Activated T-cell treated with anti-CD3 and anti-CD28 coated beads, Interleukin-2, amount 50 U/mL, for 24 hours (primary cell): ENCODE results near the gene PACSIN2.

ENCODE experiments used
- DNase-seq: peaks from one replicate; pipeline ENCODE4 v3.0.0-alpha.2; 2020
- H3K27ac Mint-ChIP-seq: 2 replicates; pipeline ENCODE4 v1.8.0; 2020; ENCODE audit warnings: mild to moderate bottlenecking, mixed read lengths
- H3K27me3 Mint-ChIP-seq: 2 replicates; pipeline ENCODE4 v1.8.0; 2020; ENCODE audit warnings: mixed read lengths
- H3K36me3 Mint-ChIP-seq: 2 replicates; pipeline ENCODE4 v1.8.0; 2020; ENCODE audit warnings: low read depth, mixed read lengths
- H3K4me1 Mint-ChIP-seq: 2 replicates; pipeline ENCODE4 v1.8.0; 2020; ENCODE audit warnings: low read depth, mixed read lengths
- H3K4me3 Mint-ChIP-seq: 2 replicates; pipeline ENCODE4 v1.8.0; 2020; ENCODE audit warnings: mild to moderate bottlenecking, moderate library complexity, mixed read lengths
- H3K9me3 Mint-ChIP-seq: 2 replicates; pipeline ENCODE4 v1.8.0; 2020; ENCODE audit warnings: mixed read lengths

Gene PACSIN2

DNA sequence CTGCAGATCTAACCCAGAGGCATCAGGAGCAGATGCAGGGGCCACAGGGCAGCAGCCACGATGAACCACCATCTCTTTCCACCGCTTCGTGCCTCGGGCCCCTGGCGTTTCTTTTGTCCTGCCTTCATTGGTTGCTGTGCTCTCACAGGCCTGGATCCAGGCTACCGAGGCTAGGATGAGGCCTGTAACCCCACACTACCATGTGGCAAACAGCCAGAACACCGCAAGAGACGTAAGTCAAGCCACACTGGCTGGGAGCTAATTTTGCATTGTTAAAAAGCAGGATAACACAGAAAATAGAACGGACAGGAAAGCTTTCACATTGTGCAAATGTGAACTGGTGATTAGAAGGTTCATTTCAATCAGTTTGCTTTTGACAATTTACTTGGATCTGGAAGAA is 142.1 kb downstream of the PACSIN2 start:
- peaks cover 65% of the 10 kb centered on the region for H3K36me3 Mint-ChIP-seq
- no peak overlapping the region for H3K4me3 Mint-ChIP-seq
- DNase-seq, result no peak
- no peaks in the 10 kb centered on the region for H3K9me3 Mint-ChIP-seq
- peak overlapping the region; percentile 62 for H3K27ac Mint-ChIP-seq
- H3K4me1 Mint-ChIP-seq, result no peaks in the 10 kb centered on the region
- H3K27me3 Mint-ChIP-seq, result no peaks in the 10 kb centered on the region

DNA sequence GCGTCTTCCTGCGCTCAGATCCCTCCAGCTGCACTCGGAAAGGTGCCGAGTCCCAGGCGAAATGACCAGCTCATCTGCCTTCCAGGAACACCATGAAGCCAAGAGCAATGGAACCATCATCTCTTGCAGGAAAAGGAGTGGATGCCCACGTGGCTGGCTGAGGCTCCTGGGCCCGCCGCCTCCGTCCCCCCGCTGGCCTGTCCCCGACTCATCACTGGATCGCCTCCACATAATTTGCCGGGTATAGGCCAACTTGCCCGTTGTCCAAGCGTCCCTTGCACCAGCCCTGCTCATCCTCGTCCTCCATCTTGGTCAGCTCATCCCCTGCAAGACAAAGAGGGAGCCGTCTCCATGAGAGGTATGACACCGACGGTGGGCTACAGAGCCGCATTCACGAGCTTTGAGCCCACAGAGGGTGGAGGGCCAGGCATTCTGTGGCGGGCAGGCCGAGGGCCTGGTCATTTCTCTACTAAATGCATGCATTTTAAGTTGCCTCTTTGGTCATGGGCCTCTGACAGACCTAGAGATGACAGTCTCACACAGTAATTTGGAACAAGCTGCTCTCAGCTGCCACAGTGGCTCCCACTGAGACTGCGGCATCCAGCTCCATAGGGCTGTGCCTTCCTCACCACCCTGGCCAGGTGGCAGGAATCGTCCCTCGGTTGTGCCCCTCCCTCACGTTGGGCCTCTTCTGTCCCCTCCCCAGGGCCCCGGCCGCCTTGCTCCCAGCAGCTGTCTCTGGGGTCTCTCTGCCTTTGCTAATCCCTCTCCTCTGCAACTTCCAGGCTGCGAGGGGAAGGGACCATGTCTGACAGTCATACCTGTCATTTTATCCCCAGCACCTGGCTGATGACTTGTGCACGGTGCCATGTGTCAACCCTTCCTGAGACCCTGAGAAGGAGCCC is 143.6 kb downstream of the PACSIN2 start:
- H3K27ac Mint-ChIP-seq, result no peak overlapping the region

DNA sequence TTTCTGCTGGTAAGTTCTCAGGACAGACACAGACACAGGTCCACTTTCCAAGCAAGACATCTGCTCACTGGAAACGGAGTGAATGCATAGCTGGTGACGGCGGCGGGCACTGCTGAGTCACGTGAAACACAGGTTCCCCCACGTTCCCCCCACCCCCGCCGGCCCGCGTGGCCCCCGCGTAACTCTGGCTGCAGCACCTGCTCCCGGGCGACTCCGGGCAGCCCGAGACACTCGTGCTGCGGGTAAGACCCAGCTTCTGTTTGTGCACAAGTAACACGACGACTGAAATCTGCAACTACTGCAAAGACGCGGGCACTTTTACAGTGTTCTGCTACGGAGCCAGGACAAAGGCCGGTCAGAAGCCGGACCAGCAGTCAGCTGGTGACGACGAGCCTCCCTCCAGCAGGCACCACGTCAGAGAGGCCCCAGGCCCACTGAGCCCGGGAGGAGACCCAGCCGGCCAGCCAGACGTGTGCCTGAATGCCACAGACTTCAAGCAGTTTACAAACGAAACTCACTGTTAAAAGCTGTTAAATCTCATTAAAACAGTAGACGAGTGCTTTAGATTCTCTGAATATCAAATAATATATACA is 145.0 kb downstream of the PACSIN2 start:
- H3K36me3 Mint-ChIP-seq, result peaks cover 46% of the 10 kb centered on the region
- no peak for DNase-seq
- no peaks in the 10 kb centered on the region for H3K27me3 Mint-ChIP-seq
- H3K4me3 Mint-ChIP-seq, result no peak overlapping the region
- H3K4me1 Mint-ChIP-seq, result peaks cover 3% of the 10 kb centered on the region
- H3K27ac Mint-ChIP-seq, result no peak overlapping the region
- no peaks in the 10 kb centered on the region for H3K9me3 Mint-ChIP-seq

More for the DNA sequence above, 143.6 kb downstream of the PACSIN2 start:
- no peak for DNase-seq
- Mint-ChIP-seq H3K4me1 (peaks cover 1% of the 10 kb centered on the region), H3K4me3 (no peak overlapping the region), H3K9me3 (no peaks in the 10 kb centered on the region), H3K36me3 (peaks cover 52% of the 10 kb centered on the region), H3K27me3 (no peaks in the 10 kb centered on the region)

DNA sequence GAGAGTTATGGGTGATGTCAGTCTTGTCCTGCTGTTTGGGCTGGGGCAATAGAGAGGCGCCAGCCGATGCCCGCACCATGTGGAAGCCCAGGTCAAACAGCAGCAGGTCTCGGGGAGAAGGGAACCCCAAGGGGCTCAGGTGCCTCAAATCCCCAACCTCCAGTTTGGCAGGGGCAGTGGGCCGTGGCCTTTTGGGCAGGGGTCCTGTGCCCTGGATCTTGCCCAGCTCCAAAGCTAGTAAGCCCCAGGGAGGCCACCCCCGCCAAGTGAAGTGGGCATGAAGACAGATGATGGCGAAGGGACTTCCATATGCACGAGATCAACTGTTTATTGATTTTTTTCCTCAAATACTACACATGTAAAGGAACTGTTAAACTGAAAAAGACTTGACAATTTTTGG is 145.5 kb downstream of the PACSIN2 start:
- Mint-ChIP-seq H3K9me3 (no peaks in the 10 kb centered on the region), H3K27me3 (no peaks in the 10 kb centered on the region), H3K4me1 (peaks cover 6% of the 10 kb centered on the region), H3K36me3 (peaks cover 49% of the 10 kb centered on the region), H3K27ac (no peak overlapping the region), H3K4me3 (no peak overlapping the region)
- DNase-seq, result no peak

DNA sequence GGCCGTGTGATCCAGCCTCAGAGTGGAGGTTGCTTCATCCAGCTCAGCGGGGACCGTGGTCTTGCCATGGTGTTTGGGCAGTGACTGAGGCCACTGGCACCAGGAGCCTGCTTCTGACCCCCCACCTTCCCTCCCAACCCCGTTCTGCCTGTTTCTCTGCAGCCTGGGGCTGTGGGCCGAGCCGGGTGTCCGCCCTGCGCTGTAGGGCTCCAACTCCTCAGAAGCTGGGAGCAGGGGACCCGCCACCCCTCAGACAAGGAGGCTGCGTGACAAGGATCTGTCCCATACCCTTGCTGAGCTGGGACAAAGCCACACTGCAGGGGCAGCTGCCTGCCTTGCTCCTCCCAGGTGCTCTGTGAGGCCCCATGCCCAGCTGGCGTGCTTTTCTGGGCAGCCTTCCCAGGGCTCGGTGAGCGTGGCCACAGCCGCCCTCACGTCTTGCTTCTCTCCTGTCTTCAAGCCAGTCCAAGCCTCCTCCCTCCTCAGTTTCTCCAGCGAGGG is 146.1 kb downstream of the PACSIN2 start:
- no peaks in the 10 kb centered on the region for H3K27me3 Mint-ChIP-seq
- H3K4me3 Mint-ChIP-seq, result no peak overlapping the region
- H3K4me1 Mint-ChIP-seq, result peaks cover 11% of the 10 kb centered on the region
- H3K36me3 Mint-ChIP-seq, result peaks cover 47% of the 10 kb centered on the region
- H3K27ac Mint-ChIP-seq, result no peak overlapping the region
- no peak for DNase-seq
- no peaks in the 10 kb centered on the region for H3K9me3 Mint-ChIP-seq

DNA sequence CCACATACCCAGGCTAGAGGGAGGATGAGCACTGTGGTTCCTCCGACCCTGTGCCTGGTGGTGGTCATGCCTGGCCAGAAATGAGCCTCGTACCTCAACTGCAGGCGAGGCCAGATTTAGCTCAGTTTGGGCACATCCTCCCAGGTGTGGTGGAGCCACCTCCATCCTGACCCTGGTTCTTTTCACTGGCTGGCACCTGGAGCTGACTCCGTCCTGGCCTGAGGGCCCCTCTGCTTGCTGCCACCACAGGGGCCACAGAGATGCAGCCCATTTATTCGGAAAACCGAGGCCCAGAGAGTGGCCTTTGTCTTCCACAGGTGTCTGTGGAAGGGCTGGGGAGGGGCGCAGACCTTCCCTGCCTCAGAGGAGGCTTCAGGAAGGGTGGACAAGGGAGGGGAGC is 148.8 kb downstream of the PACSIN2 start:
- DNase-seq, result no peak
- H3K27ac Mint-ChIP-seq, result no peak overlapping the region
- H3K9me3 Mint-ChIP-seq, result peaks cover 6% of the 10 kb centered on the region
- no peak overlapping the region for H3K4me3 Mint-ChIP-seq
- H3K4me1 Mint-ChIP-seq, result peaks cover 26% of the 10 kb centered on the region
- peaks cover 36% of the 10 kb centered on the region for H3K36me3 Mint-ChIP-seq
- no peaks in the 10 kb centered on the region for H3K27me3 Mint-ChIP-seq

DNA sequence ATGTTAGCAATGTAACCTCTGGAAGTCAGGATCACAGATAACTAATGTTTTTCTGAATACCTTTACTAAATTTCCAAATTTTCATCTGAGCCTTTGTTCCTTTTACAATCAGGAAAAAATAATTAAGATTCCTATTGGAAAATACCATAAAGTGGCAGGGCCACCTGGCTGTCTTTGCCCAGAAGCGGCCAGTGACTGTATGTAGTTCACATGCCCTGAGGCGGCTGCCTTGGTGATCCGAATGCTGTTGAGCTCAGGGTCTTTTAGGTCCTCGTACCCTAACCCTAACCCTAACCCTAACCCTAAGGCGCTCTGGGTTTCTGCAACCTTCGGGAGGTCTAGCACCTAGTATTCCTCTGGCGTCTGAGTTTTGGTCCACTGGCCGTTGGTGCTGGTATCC is 149.4 kb downstream of the PACSIN2 start:
- no peaks in the 10 kb centered on the region for H3K27me3 Mint-ChIP-seq
- no peak overlapping the region for H3K27ac Mint-ChIP-seq
- H3K9me3 Mint-ChIP-seq, result peaks cover 6% of the 10 kb centered on the region
- H3K4me1 Mint-ChIP-seq, result peaks cover 28% of the 10 kb centered on the region
- H3K4me3 Mint-ChIP-seq, result no peak overlapping the region
- H3K36me3 Mint-ChIP-seq, result peaks cover 31% of the 10 kb centered on the region
- no peak for DNase-seq

DNA sequence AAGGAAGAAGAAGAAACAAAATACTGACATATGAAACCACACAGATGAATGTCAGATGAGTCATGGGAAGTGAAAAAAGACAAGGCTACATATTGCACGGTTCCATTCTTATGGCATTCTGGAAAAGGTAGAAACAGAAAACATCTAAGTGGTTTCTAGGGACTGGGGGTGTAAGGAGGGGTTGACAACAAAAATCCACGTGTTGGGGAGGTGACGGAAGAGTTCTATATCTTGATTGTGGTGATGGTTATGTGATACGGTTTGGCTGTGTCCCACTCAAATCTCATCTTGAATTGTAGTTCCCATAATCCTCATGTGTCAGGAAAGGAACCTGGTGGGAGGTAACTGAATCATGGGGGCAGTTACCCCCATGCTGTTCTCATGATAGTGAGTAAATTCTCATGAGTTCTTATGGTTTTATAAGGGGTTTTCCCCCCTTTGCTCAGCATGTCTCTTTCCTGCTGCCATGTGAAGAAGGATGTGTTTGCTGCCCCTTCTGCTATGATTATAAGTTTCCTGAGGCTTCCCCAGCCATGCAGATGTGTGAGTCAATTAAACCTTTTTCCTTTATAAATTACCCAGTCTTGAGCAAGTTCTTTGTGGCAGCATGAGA is 151.5 kb downstream of the PACSIN2 start:
- Mint-ChIP-seq H3K4me3 (peak overlapping the region; percentile 23), H3K27ac (peak overlapping the region; percentile 90), H3K27me3 (no peaks in the 10 kb centered on the region), H3K9me3 (peaks cover 6% of the 10 kb centered on the region), H3K36me3 (peaks cover 22% of the 10 kb centered on the region), H3K4me1 (peaks cover 28% of the 10 kb centered on the region)
- peak; percentile 48 for DNase-seq

DNA sequence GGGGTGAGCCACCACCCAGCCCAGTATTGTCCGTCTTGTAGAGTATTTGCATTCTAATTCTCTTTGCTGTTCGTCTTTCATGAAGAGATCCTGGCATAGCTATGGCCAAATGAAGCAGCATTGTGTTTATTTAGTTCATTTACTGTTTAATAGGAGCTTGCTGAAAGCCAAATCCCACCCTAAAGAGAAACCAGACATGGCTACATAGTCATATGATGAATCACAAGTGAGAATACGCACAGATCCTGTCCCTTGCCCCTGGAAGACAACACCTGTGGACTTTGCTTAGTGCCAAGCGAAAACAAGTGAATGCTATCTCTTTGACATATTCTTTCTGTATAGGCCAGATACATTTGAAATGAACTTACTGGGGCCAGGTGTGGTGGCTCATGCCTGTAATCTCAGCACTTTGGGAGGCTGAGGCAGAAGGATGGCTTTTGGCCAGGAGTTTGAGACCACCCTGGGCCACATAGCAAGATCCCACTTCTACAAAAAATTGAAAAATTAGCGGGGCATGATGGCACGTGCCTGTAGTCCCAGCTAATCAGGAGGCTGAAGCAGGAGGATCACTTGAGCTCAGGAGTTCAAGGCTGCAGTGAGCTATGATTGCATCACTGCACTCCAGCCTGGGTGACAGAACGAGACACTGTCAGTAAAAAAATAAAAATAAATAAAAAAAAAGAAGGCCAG is 152.8 kb downstream of the PACSIN2 start:
- DNase-seq, result no peak

DNA sequence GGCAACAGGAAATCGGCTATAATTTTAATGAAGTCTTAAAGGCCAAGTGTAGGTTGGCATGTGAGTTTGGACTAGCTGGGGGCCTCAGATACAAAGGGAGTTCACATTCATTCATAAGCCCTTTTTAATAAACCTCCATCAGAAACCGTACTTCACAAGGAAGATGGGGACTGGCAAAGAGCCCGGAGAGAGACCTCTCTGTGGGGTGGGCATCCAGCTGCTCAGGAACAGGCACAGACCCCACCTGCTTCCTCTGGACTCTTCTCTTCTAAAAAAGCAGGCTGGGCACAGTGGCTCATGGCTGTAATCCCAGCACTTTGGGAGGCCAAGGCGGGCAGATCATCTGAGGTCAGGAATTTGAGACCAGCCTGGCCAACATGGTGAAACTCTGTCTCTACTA is 154.0 kb downstream of the PACSIN2 start:
- no peak overlapping the region for H3K27ac Mint-ChIP-seq
- H3K4me1 Mint-ChIP-seq, result peaks cover 31% of the 10 kb centered on the region
- no peak overlapping the region for H3K4me3 Mint-ChIP-seq
- DNase-seq, result no peak
- H3K9me3 Mint-ChIP-seq, result peaks cover 6% of the 10 kb centered on the region
- H3K27me3 Mint-ChIP-seq, result no peaks in the 10 kb centered on the region
- peaks cover 28% of the 10 kb centered on the region for H3K36me3 Mint-ChIP-seq

More for the DNA sequence above, 152.8 kb downstream of the PACSIN2 start:
- Mint-ChIP-seq H3K9me3 (peaks cover 6% of the 10 kb centered on the region), H3K4me3 (no peak overlapping the region), H3K27ac (no peak overlapping the region), H3K4me1 (peaks cover 27% of the 10 kb centered on the region), H3K36me3 (peaks cover 24% of the 10 kb centered on the region), H3K27me3 (no peaks in the 10 kb centered on the region)

DNA sequence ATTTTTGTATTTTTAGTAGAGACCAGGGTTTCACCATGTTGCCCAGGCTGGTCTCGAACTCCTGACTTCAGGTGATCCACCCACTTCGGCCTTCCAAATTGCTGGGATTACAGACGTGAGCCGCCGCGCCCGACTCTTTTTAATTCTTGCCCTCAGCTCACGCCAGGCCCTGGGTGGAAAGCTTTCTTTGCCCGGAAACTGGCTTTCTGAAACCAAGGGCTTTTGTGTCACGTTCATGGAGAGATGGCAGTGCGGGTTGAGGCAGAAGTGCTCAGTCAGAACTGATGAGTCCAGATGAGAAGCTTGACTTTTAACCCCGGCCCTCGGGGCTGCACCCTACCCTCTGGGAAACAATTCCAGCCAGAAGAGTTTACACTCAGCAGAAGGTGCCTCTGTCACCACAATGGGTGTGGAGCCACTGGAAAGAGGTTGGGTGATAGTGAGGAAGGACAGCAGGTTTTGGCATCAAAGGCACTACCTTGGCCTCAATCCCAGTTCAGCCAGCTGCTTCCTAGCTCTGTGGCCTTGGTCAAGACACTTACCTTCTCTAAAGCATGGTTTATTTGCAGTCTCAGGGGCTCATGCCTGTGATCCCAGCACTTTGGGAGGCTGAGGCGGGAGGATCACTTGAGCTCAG is 157.0 kb downstream of the PACSIN2 start:
- H3K4me1 Mint-ChIP-seq, result peaks cover 22% of the 10 kb centered on the region
- H3K4me3 Mint-ChIP-seq, result no peak overlapping the region
- no peak overlapping the region for H3K27ac Mint-ChIP-seq
- H3K36me3 Mint-ChIP-seq, result peaks cover 11% of the 10 kb centered on the region
- no peaks in the 10 kb centered on the region for H3K27me3 Mint-ChIP-seq
- H3K9me3 Mint-ChIP-seq, result peaks cover 4% of the 10 kb centered on the region
- DNase-seq, result no peak

DNA sequence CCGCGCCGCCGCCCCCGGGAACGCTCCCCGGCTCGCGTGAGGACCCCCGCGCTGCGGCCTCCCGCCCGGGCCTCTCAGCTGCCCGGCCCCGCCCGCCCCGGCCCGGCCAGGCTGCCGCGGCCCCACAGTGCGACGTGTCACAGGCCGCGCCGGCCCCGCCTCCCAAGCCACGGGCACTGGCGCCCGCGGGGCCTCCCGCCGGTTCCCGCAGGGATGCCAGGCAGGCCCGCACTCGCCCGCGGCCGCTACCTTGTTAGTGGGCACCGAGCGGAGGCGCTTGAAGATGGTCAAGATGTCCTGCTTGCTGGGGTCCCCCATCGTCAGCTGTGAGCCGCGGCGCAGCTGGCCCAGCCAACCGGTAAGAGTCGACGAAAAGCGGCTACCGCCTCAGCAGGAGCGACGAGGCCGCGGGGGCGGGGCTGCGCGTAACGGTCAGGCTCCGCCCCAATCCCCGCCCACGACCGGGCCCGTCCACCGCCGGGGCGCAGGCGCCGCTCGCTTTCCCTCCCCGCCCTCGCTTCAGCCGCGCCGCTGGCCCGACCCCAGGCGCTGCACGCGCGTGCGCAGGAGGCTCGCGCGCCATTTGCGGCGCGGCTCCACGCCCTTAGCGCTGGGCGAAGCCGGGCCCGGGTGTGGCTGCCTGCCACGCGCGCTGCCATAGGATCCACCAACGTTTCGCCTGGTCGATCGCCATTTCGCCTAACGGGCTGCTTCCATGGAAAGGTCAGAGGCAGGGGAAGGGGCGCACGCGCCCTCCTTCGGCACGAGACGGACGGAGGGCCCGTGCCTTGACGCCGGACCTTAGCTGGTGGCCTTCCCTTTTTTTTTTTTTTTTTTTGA is 157.9 kb downstream of the PACSIN2 start, which contains the start of gene ARFGAP3:
Gene ARFGAP3, minus strand, starts transcription at position 409 of the 840 bp plus-strand sequence. Its CDS starts 91 bp downstream, at position 318.
- peaks cover 10% of the 10 kb centered on the region for H3K36me3 Mint-ChIP-seq
- DNase-seq, result peak; percentile 98
- peak within 1 kb of the TSS; percentile 92 for H3K27ac Mint-ChIP-seq
- peaks cover 19% of the 10 kb centered on the region for H3K4me1 Mint-ChIP-seq
- H3K27me3 Mint-ChIP-seq, result no peaks in the 10 kb centered on the region
- peaks cover 2% of the 10 kb centered on the region for H3K9me3 Mint-ChIP-seq
- H3K4me3 Mint-ChIP-seq, result peak within 1 kb of the TSS; percentile 87

DNA sequence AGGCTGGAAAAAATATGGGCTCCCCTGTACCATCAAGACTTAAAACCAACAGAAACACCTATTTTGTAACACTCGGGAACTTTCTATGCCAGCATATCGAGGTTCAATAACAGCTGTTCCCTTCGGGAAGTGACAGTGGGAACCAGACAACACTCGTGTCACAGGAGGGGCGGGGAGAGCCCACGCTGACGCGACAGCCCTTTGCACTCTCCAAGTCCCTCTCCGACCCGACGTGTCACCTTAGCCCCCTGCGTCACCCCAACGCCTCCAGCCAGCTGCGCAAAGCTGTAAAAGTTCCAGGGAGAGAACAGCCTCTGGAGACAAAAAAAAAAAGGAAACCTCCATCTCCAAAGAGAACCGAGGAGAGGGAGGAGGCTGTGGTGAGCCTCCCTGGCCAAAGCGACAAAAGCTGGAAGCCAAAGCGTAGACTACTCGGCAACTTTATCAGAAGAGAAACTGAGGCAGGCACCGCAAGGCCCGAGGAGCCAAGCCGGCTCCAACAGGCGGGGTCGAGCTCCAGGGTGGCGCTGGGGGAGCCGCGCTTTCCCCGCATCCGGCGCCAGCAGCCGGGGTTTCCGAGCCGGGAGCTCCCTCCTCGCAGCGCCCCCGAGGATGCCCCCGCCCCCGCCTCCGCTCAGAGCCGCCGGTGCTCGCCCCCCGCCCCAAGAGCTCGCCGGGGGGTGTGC is 158.6 kb downstream of the PACSIN2 start:
- Mint-ChIP-seq H3K9me3 (no peaks in the 10 kb centered on the region), H3K27me3 (no peaks in the 10 kb centered on the region), H3K4me3 (peak overlapping the region; percentile 87), H3K36me3 (peaks cover 8% of the 10 kb centered on the region), H3K27ac (peak overlapping the region; percentile 92), H3K4me1 (peaks cover 21% of the 10 kb centered on the region)
- DNase-seq, result peak; percentile 54
